Measurements from ENCODE around the gene DNAJA4. TPM values are rescaled to one million over a fixed set of nuclear protein-coding genes. Genes with fewer than 3 reads are reported as not detected.

DNAJA4 gene
- polyA plus RNA-seq (2012; rRNA removed): 0.02 and 0.03 TPM in 2 replicates
- polyA plus RNA-seq (2012; cell fraction: cytosol; rRNA removed): 0.03 and 0.07 TPM in 2 replicates
- polyA plus RNA-seq (2012; cell fraction: nucleus; rRNA removed): 0.14 and 0.15 TPM in 2 replicates

DNA sequence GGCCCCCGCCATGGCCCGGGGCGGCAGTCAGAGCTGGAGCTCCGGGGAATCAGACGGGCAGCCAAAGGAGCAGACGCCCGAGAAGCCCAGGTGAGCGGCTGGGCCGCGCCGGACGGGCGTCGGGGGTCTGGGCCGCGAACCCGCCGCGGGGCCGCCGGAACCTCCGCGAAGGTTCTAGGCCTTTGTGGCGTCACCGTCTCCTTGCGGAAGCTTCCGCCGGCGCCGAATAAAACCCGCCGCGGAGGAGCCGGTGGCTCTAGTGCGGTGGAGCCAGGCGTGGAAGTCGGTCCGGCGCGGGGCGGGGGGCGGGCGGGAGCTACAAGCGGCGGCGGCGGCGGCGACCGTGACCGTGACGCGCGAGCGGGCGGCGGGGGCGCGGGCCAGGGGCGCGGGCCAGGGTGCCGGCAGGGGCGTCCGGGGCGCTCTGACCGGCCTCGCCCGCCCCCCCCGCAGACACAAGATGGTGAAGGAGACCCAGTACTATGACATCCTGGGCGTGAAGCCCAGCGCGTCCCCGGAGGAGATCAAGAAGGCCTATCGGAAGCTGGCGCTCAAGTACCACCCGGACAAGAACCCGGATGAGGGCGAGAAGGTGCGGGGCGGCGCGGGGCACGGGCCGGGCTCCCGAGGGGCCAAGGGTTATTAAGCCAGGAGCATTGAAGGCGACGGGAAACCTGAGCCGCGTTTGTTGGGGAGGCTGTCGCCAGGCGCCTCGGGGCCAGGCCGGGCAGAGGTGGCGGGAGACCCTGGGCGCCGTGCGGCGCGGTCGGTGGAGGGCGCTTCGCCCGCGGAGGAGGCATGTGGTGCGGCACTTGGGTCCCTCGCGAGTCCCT lies at the start of gene DNAJA4:
TSS of gene DNAJA4 (plus strand) at position 259 of the 833 bp plus-strand sequence. CDS start at position 461, 202 bp downstream.
- ChIA-PET POLR2A (no interaction called here), CTCF (interaction anchor here (1.6 kb wide), 1 partner anchor 69 kb away, joined by 4 read pairs; no protein-coding TSS in a partner anchor)
- DNase-seq: peak; percentile 39
- Histone ChIP-seq H3K9ac (no peak within 1 kb of the TSS), H3F3A (replicated peaks; ENCODE audit: insufficient read depth) (no peaks in the 10 kb centered on the region), H3K36me3 (replicated peaks in 1 of 2; ENCODE audit: control insufficient read depth in 1 of 2, insufficient read depth in 2 of 2, low read length in 1 of 2) (no peaks in the 10 kb centered on the region), H3K4me2 (no peak within 1 kb of the TSS), H4K20me1 (ENCODE audit: insufficient read depth) (no peaks in the 10 kb centered on the region), H3K4me3 (ENCODE audit: low read depth in 2 of 2, low read length in 1 of 2) (no peak within 1 kb of the TSS), H3K79me2 (ENCODE audit: insufficient read depth) (no peaks in the 10 kb centered on the region), H3K4me1 (ENCODE audit: control insufficient read depth in 1 of 2, insufficient read depth in 2 of 2, low read depth in 1 of 2, low read length in 1 of 2) (no peaks in the 10 kb centered on the region), H3K27me3 (ENCODE audit: insufficient read depth) (no peaks in the 10 kb centered on the region), H2AFZ (ENCODE audit: low read depth) (no peak within 1 kb of the TSS), H3K9me2 (no peaks in the 10 kb centered on the region), H3K27ac (ENCODE audit: low read depth in 2 of 2, low read length in 1 of 2) (no peak within 1 kb of the TSS), H3K9me3 (no peaks in the 10 kb centered on the region)
- TF ChIP-seq MXI1 (IDR thresholded peaks at IDR 0.05; ENCODE audit: low read depth, low read length) (no peak), RAD21 (IDR thresholded peaks at IDR 0.05; ENCODE audit: low read length) (no peak), RXRA (IDR thresholded peaks at IDR 0.05; ENCODE audit: borderline replicate concordance, low read depth) (no peak)
- TF ChIP-seq, protein P1, sequence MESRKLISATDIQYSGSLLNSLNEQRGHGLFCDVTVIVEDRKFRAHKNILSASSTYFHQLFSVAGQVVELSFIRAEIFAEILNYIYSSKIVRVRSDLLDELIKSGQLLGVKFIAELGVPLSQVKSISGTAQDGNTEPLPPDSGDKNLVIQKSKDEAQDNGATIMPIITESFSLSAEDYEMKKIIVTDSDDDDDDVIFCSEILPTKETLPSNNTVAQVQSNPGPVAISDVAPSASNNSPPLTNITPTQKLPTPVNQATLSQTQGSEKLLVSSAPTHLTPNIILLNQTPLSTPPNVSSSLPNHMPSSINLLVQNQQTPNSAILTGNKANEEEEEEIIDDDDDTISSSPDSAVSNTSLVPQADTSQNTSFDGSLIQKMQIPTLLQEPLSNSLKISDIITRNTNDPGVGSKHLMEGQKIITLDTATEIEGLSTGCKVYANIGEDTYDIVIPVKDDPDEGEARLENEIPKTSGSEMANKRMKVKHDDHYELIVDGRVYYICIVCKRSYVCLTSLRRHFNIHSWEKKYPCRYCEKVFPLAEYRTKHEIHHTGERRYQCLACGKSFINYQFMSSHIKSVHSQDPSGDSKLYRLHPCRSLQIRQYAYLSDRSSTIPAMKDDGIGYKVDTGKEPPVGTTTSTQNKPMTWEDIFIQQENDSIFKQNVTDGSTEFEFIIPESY (IDR thresholded peaks at IDR 0.05; ENCODE audit: borderline replicate concordance, low read depth): no peak
- TF ChIP-seq, protein P2, sequence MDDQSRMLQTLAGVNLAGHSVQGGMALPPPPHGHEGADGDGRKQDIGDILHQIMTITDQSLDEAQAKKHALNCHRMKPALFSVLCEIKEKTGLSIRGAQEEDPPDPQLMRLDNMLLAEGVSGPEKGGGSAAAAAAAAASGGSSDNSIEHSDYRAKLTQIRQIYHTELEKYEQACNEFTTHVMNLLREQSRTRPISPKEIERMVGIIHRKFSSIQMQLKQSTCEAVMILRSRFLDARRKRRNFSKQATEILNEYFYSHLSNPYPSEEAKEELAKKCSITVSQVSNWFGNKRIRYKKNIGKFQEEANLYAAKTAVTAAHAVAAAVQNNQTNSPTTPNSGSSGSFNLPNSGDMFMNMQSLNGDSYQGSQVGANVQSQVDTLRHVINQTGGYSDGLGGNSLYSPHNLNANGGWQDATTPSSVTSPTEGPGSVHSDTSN (IDR thresholded peaks at IDR 0.05): no peak
- 73% methylated on average over 83 of the region's 107 CpGs for WGBS (ENCODE audit: low lambda C conversion rate)

DNA sequence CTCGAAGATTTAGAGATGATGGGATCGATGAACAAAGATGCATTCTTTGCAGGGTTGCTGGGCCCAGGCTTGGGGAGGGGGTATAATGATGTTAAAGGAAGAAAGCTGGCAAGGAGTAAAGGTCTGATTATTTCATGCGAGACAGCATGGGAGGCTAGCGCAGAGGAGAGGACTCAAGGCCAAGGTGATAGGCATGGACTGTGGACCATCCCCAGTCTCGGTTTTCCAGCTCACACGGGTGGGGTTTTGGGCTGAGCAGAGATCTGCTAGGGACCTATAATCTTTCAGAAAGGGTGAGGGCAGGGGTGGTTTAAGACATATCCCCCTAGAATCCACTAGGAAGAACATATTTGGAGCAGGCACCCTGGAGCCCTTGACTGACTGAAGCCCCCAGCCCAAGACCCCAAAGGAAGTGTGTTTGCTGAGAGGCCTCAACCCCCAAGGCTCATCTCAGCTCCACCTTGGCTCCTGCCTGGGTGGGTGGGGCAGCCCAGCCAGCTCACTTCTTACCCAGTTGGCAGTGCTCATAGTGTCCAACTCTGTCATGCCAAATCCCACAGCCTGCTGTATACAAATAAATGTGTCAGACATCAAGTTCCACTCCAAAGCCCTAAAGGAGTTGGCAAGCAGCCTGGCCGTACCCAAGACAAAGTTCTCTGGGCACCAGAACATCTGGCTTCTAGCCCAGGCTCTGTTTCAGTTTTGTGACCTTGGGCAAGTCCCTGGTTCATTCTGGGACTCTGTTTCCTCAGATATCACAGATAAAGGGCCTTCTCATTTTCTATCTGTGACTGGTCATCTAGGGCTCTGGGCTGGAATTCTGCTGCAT lies 47.9 kb upstream of the DNAJA4 start:
- Histone ChIP-seq H3K4me3 (ENCODE audit: low read depth in 2 of 2, low read length in 1 of 2) (no peak overlapping the region), H3F3A (replicated peaks; ENCODE audit: insufficient read depth) (no peaks in the 10 kb centered on the region), H3K27me3 (ENCODE audit: insufficient read depth) (no peaks in the 10 kb centered on the region), H3K4me2 (0 out of 2 replicates have a peak overlapping the region, but pooled peaks have one; percentile 50), H3K9ac (no peak overlapping the region), H2AFZ (ENCODE audit: low read depth) (no peak overlapping the region), H3K27ac (ENCODE audit: low read depth in 2 of 2, low read length in 1 of 2) (no peak overlapping the region), H3K9me2 (no peaks in the 10 kb centered on the region), H3K79me2 (ENCODE audit: insufficient read depth) (no peaks in the 10 kb centered on the region), H3K9me3 (no peaks in the 10 kb centered on the region), H4K20me1 (ENCODE audit: insufficient read depth) (no peaks in the 10 kb centered on the region), H3K36me3 (replicated peaks in 1 of 2; ENCODE audit: control insufficient read depth in 1 of 2, insufficient read depth in 2 of 2, low read length in 1 of 2) (no peaks in the 10 kb centered on the region), H3K4me1 (ENCODE audit: control insufficient read depth in 1 of 2, insufficient read depth in 2 of 2, low read depth in 1 of 2, low read length in 1 of 2) (peaks cover 15 to 17% of the 10 kb centered on the region in 2 experiments; a peak in 2 of 4 replicates)
- 75% methylated on average over 7 of the region's 7 CpGs for WGBS (ENCODE audit: low lambda C conversion rate)
- TF ChIP-seq FOXM1 (IDR thresholded peaks at IDR 0.05; ENCODE audit: low read depth) (no peak), EP300 (IDR thresholded peaks at IDR 0.05; ENCODE audit: borderline replicate concordance in 1 of 2, low read depth in 1 of 2, low read length in 1 of 2) (0 out of 4 replicates have a peak, but pooled peaks of 1 of the 2 experiments have one; percentile 15), NFIC (IDR thresholded peaks at IDR 0.05; ENCODE audit: borderline replicate concordance) (peak; percentile 68), MXI1 (IDR thresholded peaks at IDR 0.05; ENCODE audit: low read depth, low read length) (no peak), TCF12 (IDR thresholded peaks at IDR 0.05) (peak; percentile 39; the same call in 1 of the 2 replicates), RAD21 (IDR thresholded peaks at IDR 0.05; ENCODE audit: low read length) (no peak), CHD2 (IDR thresholded peaks at IDR 0.05; ENCODE audit: low read length, partially characterized antibody) (peak; percentile 17), POLR2AphosphoS5 (IDR thresholded peaks at IDR 0.05; ENCODE audit: low read depth, low read length) (no peak), ELF1 (IDR thresholded peaks at IDR 0.05) (no peak), TAF1 (IDR thresholded peaks at IDR 0.05; ENCODE audit: borderline replicate concordance, low read depth, low read length) (no peak), TEAD4 (IDR thresholded peaks at IDR 0.05; ENCODE audit: borderline replicate concordance, insufficient read depth) (no peak)
- TF ChIP-seq, protein P3, sequence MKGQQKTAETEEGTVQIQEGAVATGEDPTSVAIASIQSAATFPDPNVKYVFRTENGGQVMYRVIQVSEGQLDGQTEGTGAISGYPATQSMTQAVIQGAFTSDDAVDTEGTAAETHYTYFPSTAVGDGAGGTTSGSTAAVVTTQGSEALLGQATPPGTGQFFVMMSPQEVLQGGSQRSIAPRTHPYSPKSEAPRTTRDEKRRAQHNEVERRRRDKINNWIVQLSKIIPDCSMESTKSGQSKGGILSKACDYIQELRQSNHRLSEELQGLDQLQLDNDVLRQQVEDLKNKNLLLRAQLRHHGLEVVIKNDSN (IDR thresholded peaks at IDR 0.05; ENCODE audit: borderline replicate concordance, low read depth): no peak
- TF ChIP-seq, protein P4, sequence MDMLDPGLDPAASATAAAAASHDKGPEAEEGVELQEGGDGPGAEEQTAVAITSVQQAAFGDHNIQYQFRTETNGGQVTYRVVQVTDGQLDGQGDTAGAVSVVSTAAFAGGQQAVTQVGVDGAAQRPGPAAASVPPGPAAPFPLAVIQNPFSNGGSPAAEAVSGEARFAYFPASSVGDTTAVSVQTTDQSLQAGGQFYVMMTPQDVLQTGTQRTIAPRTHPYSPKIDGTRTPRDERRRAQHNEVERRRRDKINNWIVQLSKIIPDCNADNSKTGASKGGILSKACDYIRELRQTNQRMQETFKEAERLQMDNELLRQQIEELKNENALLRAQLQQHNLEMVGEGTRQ (IDR thresholded peaks at IDR 0.05; ENCODE audit: borderline replicate concordance, low read depth, low read length): no peak
- TF ChIP-seq, protein P1 (IDR thresholded peaks at IDR 0.05; ENCODE audit: borderline replicate concordance, low read depth): no peak
- CTCF ChIA-PET: interaction anchor here (0.9 to 4.3 kb wide), 4 partner anchors 21 to 108 kb away, joined by 3 to 22 read pairs (median 5); no protein-coding TSS in a partner anchor
- POLR2A ChIA-PET: no interaction called here
- no peak for DNase-seq
